Measurements from ENCODE around the gene PPIP5K1.

PPIP5K1 gene

GRCh38 chr15:43517354-43518196 lies 72.4 kb downstream of the PPIP5K1 start, which contains the start of gene MAP1A:
Gene MAP1A, plus strand, starts transcription at chr15:43517608. Its CDS starts 3,866 bp downstream, at chr15:43521474.
- peak; percentile 93 for DNase-seq

- DNase-seq = no peak
These were observed 73.1 kb downstream of the PPIP5K1 start for GRCh38 chr15:43516801-43517353.

GRCh38 chr15:43516185-43516584 lies 73.8 kb downstream of the PPIP5K1 start:
- no peak for DNase-seq

GRCh38 chr15:43515741-43516140 lies 74.3 kb downstream of the PPIP5K1 start:
- no peak for DNase-seq

- DNase-seq = no peak
These were observed 75.6 kb downstream of the PPIP5K1 start for GRCh38 chr15:43514241-43515057.

- no peak for DNase-seq
These were observed 76.5 kb downstream of the PPIP5K1 start for GRCh38 chr15:43513550-43513949.

- peak; percentile 71 for DNase-seq
These were observed 78.8 kb downstream of the PPIP5K1 start for GRCh38 chr15:43511012-43511885.

GRCh38 chr15:43510200-43511011 lies 79.6 kb downstream of the PPIP5K1 start:
- DNase-seq = peak; percentile 99

- DNase-seq = no peak
These were observed 80.3 kb downstream of the PPIP5K1 start for GRCh38 chr15:43509660-43510199.

GRCh38 chr15:43508991-43509659 lies 80.9 kb downstream of the PPIP5K1 start:
- no peak for DNase-seq

- DNase-seq = no peak
These were observed 81.6 kb downstream of the PPIP5K1 start for GRCh38 chr15:43508421-43508820.

- DNase-seq = no peak
These were observed 84.3 kb downstream of the PPIP5K1 start for GRCh38 chr15:43505738-43506137.

GRCh38 chr15:43499635-43500034 lies 90.4 kb downstream of the PPIP5K1 start:
- no peak for DNase-seq

- DNase-seq = no peak
These were observed 91.0 kb downstream of the PPIP5K1 start for GRCh38 chr15:43498990-43499389.

GRCh38 chr15:43493703-43494472 lies 96.1 kb downstream of the PPIP5K1 start:
- no peak for DNase-seq

GRCh38 chr15:43492673-43493601 lies 97.1 kb downstream of the PPIP5K1 start, which contains the start of gene TP53BP1:
Gene TP53BP1, minus strand, starts transcription at chr15:43493156. Its CDS starts 113 bp downstream, at chr15:43493043.
- peak; percentile 98 for DNase-seq

GRCh38 chr15:43492266-43492665 lies 97.7 kb downstream of the PPIP5K1 start:
- DNase-seq = no peak

- no peak for DNase-seq
These were observed 100.8 kb downstream of the PPIP5K1 start for GRCh38 chr15:43489191-43489590.

GRCh38 chr15:43488790-43489189 lies 101.2 kb downstream of the PPIP5K1 start:
- DNase-seq = no peak

Measured in islet precursor cell (in vitro differentiated cells).